ENCODE data around the gene PPP1R17.

Gene PPP1R17

DNA sequence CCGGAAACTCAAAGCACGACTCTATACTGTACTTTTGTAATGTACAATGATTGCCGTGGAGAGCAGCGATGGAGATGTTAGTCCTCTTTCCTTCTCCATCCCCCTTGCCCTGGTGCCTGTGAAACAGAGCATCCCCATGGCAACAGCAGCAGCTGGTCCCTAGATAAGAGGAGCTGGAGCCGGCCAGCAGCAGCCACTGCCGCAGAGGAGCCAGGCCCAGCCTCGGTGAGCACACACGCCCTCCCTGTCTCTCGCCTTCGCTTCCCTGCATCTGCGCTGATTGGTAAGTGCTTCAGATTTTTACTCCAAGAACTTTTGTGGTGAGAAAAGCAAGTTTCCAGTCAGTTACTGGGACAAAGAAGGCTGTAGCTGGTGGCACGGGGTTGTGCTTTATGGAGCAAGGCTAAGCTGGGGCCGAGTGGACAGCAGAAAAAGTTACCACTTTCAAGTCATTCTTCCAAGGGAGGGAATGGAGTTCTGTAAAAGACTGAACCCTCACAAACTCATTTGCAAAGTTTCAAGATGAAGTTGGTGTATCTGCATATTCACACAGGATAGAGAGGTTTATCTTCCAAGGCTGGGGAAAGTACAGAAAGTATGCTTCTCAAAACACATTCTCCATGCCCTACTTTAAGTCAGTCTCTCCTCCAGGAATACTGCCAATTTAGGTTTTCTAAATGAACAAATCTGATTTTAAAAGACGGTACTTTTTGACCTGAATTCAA, at the start of gene PPP1R17:
Gene PPP1R17 (plus strand): TSS at position 192 of the 725 bp plus-strand sequence. CDS start 5,227 bp downstream, outside the sequence.
- no peak for DNase-seq (ENCODE audit: low read depth)

- no peak for DNase-seq (ENCODE audit: low read depth)
These were observed 46.6 kb upstream of the PPP1R17 start for GRCh38 chr7:31640381-31640780.

GRCh38 chr7:31642681-31643115, 44.3 kb upstream of the PPP1R17 start:
- DNase-seq (ENCODE audit: low read depth) = no peak

DNA sequence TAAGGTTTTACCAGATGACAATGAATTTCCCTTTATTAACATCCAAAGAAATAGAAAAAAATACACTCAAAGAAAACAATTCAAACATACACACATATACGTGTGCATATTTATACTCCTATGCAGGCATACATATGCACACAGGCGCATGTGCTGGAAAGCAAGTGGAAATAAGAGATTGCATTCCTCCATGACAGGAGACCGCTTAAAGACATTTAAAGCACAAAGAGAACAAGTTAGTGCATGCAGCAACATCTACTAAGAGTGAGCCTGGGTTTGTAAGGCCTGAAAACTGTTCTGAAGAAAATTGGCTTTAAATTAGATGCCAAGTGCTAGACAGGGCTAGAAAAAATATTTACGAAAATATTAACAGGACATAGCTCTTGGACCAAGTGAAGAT, 40.1 kb upstream of the PPP1R17 start:
- no peak for DNase-seq (ENCODE audit: low read depth)

DNA sequence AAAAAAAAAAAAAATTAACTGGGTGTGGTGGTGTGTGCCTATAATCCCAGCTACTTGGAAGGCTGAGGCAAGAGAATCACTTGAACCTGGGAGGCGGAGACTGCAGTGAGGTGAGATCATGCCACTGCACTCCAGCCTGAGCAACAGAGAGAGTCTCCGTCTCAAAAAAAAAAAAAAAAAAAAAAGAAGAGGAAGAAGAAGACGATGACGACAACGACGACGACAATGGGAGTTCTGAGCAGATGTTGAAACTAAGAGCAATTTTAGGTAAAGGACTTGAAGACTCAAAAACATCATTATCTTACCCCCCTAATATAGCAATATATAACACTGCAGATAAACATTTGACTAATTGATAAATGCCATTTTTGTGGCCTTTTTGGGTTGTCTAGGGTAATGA, 39.5 kb upstream of the PPP1R17 start:
- no peak for DNase-seq (ENCODE audit: low read depth)

DNA sequence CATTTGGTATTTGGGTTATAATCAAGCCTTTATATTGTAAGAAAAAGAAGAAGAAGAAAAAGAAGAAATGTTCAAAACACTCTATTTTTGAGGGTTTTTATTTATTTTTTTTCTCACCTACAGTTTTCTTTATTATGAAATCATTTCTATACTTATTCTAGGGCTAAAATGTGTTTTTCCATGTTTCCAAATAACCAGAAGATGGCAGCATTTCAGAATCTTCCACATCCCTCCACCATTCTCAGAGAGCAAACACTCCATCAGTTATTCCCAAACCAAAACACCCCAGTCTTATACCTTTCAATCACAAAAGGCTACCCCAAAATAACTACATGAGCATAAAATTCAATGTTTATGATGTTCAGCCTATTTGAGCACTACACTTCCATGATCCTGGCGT, 38.7 kb upstream of the PPP1R17 start:
- DNase-seq (ENCODE audit: low read depth) = no peak

DNA sequence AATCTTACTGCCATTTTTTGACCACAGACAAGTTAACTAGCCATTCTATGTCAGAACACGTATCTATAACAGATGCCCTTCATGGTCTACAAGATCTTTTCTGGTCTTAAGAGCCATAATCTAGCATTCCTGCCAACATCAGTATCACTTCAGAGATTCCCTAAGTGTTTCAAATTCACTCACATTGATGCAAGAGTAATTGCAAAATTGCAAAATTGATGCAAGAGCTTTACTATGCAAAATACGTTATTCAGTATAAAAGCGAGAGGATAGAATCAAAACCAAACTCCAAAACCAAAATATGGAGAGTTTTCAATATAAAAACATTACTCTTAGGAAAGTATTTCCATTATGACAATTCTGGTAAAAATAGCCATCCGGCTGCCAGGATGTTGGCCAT, 38.1 kb upstream of the PPP1R17 start:
- no peak for DNase-seq (ENCODE audit: low read depth)

- DNase-seq (ENCODE audit: low read depth) = no peak
These were observed 35.6 kb upstream of the PPP1R17 start for GRCh38 chr7:31651234-31652062.

DNA sequence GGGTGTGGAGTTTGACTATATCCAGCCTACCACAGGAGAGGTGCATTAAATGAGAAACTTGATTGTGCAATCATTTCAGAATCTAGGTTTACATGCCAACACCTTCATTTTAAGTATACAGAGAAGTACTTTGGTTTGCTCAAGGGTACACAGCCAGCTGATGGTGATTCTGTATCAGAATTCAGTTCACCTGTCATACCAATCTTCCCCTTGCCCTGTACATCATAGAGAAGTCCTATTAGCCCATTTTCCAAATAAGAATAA, 35.0 kb upstream of the PPP1R17 start:
- DNase-seq (ENCODE audit: low read depth) = no peak

- no peak for DNase-seq (ENCODE audit: low read depth)
These were observed 23.9 kb upstream of the PPP1R17 start for GRCh38 chr7:31663072-31663471.

DNA sequence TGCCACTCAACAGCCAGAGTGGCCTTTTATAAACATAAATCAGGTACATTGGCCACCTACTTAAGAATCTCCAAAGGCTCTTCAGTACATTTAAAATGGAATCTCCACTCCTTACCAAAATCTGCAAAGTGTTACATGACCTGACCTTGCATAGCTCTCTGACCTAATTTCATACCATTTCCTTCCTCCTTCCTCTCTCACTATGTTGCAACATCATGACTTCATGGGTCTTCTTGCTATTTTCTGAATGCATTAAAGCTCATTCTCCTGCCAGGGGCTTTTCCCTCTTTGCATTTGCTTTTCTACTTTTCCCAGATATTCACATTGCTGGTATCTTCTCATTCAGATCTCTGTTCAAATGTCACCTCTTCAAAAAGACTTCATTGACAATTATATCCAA, 22.1 kb upstream of the PPP1R17 start:
- DNase-seq (ENCODE audit: low read depth) = no peak

- no peak for DNase-seq (ENCODE audit: low read depth)
These were observed 21.5 kb upstream of the PPP1R17 start for GRCh38 chr7:31665546-31665945.

DNA sequence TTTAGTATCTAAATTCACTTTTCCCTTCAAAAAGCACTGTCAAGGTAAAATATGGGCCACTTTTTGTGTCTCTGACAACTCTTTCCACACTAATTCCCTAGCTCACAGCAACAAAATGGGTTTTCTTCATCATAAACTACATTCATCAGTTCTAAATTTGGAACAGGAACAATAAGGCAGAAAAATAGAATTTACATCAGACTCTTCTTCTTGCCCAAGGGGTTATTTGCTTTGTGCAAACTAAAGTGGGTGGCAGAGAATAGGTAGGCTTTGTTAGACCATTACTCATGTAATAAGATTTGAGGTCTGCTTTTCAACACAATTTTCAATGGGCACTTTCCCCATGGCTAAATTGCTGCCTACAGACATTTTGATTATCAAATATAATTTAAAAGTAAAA, 17.6 kb upstream of the PPP1R17 start:
- no peak for DNase-seq (ENCODE audit: low read depth)

DNA sequence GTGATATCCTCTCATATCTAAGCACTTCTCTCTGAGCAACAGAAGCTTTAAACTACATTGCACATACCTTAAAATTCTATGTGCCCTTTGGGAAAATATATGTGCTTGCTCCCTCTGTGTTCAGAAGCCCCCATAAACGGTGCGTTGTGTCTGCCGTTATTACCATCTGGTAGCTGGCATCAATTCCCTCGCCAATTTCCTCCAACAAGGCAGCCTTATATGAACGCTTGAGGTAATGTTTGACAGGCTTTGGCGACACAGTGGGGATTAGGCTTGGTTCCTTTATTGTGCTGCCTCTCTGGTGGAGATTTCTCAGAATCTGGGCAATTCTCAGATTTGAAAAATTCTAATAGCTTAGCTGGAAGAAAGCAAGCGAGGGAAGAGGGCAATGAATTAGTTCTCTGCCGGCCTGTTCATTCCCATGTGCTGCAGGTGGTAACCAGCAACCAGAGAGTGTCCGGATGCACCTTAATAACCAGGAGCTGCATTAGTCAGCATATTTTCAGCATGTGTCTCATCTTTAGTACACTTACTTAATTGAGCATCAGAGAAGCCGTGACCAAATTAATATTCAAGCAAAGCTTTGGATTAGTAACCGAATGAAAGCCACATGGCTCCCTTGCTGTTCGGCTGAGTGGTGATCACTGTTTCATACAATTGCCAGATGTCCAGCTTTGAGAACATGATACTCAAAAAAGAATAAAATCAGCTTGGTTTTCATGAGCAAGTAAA, 7.3 kb upstream of the PPP1R17 start:
- no peak for DNase-seq (ENCODE audit: low read depth)

- no peak for DNase-seq (ENCODE audit: low read depth)
These were observed 3.4 kb upstream of the PPP1R17 start for GRCh38 chr7:31683445-31684225.

DNA sequence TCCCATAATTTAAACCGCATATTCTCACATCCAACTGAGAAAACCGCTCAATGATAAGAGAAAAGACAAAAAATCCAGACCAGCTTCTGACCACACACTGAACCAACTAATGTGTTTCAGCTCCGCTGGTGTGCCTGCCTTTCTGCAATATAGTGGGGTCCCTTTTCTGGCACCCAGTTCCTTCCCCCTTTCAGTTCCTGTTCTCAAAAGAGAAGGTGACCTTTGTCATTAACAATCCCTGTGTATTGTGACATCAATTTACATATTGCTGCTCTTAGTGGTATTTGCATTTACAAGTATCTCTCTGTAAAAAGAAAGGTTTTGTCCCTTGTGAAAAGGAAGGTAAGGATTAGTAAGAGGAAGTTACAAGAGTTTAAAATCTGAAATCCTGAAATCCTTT, 1.4 kb downstream of the PPP1R17 start:
- no peak for DNase-seq (ENCODE audit: low read depth)

DNA sequence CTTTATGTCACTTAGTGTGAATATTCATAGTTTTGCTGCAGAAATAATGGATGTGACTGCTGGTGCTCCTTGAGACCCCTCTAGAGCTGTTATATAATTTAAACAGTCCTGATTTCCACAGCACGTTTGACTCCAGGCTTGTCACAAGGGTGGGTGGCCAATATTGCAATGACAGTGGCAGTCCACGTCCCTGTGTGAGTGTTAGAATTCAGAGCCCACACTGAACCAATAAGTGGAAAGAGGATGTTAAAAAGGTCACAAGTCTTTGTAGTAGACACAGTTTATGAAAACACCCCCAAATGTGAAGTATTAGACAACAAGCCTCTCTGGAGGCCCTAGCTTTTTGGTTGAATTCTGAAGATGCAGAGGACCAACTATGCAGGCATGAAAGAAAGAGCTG, 2.0 kb downstream of the PPP1R17 start:
- no peak for DNase-seq (ENCODE audit: low read depth)

GRCh38 chr7:31690935-31691334, 3.9 kb downstream of the PPP1R17 start:
- DNase-seq (ENCODE audit: low read depth) = no peak

DNA sequence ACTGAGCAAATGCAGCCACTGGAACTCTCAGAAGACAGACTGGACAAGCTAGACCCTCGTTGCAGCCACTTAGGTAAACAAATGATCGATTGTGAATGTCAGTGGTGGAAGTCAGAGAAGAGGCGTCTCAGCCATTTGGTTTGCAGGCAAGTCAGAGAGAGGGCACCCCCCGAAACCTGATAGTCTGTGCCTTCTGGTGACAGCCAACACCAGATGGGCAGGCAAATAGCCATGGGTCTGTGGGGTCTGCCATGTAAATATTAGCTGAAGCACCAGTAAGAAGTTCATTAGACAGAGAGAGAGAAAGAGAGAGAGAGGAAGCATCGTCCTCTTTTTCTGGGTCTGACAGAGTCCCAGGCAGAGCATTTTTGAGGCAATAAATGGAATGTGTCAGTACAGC, 5.4 kb downstream of the PPP1R17 start:
- no peak for DNase-seq (ENCODE audit: low read depth)

- DNase-seq (ENCODE audit: low read depth) = no peak
These were observed 5.9 kb downstream of the PPP1R17 start for GRCh38 chr7:31692871-31693270.

GRCh38 chr7:31695859-31696614, 9.0 kb downstream of the PPP1R17 start:
- no peak for DNase-seq (ENCODE audit: low read depth)

GRCh38 chr7:31699050-31699449, 12.0 kb downstream of the PPP1R17 start:
- no peak for DNase-seq (ENCODE audit: low read depth)

Data from non-pigmented ciliary epithelial cell (primary cell).